Measurements from ENCODE around the gene KLHL22.
"Not testable (repeated sequence)": the region's sequence is repeated elsewhere in the genome, so short reads cannot be mapped to it uniquely, and the experiment has no call there.

Gene KLHL22

GRCh38 chr22:20523086-20523983 is 27.7 kb upstream of the KLHL22 start:
- DNase-seq, result peak; percentile 83

- DNase-seq, result no peak
These were observed 26.8 kb upstream of the KLHL22 start for GRCh38 chr22:20522134-20523004.

- peak; percentile 53 for DNase-seq
These were observed 24.5 kb upstream of the KLHL22 start for GRCh38 chr22:20520093-20520511.

GRCh38 chr22:20519558-20519957 is 24.0 kb upstream of the KLHL22 start:
- DNase-seq, result no peak

- DNase-seq, result no peak
These were observed 22.4 kb upstream of the KLHL22 start for GRCh38 chr22:20517841-20518592.

GRCh38 chr22:20517422-20517821 is 21.8 kb upstream of the KLHL22 start:
- DNase-seq, result no peak

- DNase-seq, result no peak
These were observed 20.8 kb upstream of the KLHL22 start for GRCh38 chr22:20516399-20516798.

GRCh38 chr22:20514658-20515406 is 19.2 kb upstream of the KLHL22 start:
- peak; percentile 81 for DNase-seq

GRCh38 chr22:20511578-20512229 is 16.1 kb upstream of the KLHL22 start:
- DNase-seq, result no peak

- no peak for DNase-seq
These were observed 15.4 kb upstream of the KLHL22 start for GRCh38 chr22:20510811-20511577.

- peak; percentile 95 for DNase-seq
These were observed 13.9 kb upstream of the KLHL22 start for GRCh38 chr22:20509344-20510047.

- DNase-seq, result no peak
These were observed 13.2 kb upstream of the KLHL22 start for GRCh38 chr22:20508815-20509271.

GRCh38 chr22:20508067-20508755 is 12.6 kb upstream of the KLHL22 start:
- DNase-seq, result not testable (repeated sequence)

- DNase-seq, result peak; percentile 88
These were observed 11.9 kb upstream of the KLHL22 start, which contains the start of gene MED15 for GRCh38 chr22:20507253-20508066. MED15 (plus strand) TSS chr22:20507610; CDS start chr22:20507679, 69 bp downstream.

- DNase-seq, result no peak
These were observed 11.1 kb upstream of the KLHL22 start for GRCh38 chr22:20506543-20507252.

- DNase-seq, result peak; percentile 83
These were observed 8.8 kb upstream of the KLHL22 start for GRCh38 chr22:20504293-20504922.

GRCh38 chr22:20503816-20504215 is 8.2 kb upstream of the KLHL22 start:
- no peak for DNase-seq
